A673 (cell line): ENCODE results near the gene SCYL3.

Source experiments
- CTCF ChIP-seq: fragments of 300-800, 200-600 bp; sonication (generic); conservative IDR thresholded peaks from 2 replicates; pipeline ENCODE4 v1.5.1; 2017; ENCODE audit warnings: low read depth, mild to moderate bottlenecking, antibody characterized with exemption, low read length, moderate library complexity, mixed read lengths
- EZH2 ChIP-seq: fragments of 200-600 bp; sonication (generic); IDR thresholded peaks from 2 replicates; pipeline ENCODE4 v1.6.1; 2017; ENCODE audit warnings: borderline replicate concordance, low read depth, mild to moderate bottlenecking, mixed read lengths, antibody characterized with exemption, low read length; ENCODE audit not compliant: poor library complexity, severe bottlenecking

- no peak for TF ChIP-seq EZH2
- no peak for TF ChIP-seq CTCF
These were observed 60.4 kb downstream of the SCYL3 start for GRCh38 chr1:169833179-169833901.
